T-helper 2 cell (primary cell): ENCODE measurements around the gene MMRN2.
A peak's percentile ranks its signal among the peaks of the same experiment; 100 is the strongest.
"Not testable (repeated sequence)": the region's sequence is repeated elsewhere in the genome, so short reads cannot be mapped to it uniquely, and the experiment has no call there.

Source experiments
- DNase-seq, 5 experiments: peaks; one replicate each; pipeline versions ENCODE4 v3.0.0 to v3.0.0-alpha.2; 2012 to 2022
- total RNA-seq, 2 donors: gene quantifications; one replicate each; lab custom pipeline; 2026; lab: John Stamatoyannopoulos, UW

MMRN2 gene, protein sequence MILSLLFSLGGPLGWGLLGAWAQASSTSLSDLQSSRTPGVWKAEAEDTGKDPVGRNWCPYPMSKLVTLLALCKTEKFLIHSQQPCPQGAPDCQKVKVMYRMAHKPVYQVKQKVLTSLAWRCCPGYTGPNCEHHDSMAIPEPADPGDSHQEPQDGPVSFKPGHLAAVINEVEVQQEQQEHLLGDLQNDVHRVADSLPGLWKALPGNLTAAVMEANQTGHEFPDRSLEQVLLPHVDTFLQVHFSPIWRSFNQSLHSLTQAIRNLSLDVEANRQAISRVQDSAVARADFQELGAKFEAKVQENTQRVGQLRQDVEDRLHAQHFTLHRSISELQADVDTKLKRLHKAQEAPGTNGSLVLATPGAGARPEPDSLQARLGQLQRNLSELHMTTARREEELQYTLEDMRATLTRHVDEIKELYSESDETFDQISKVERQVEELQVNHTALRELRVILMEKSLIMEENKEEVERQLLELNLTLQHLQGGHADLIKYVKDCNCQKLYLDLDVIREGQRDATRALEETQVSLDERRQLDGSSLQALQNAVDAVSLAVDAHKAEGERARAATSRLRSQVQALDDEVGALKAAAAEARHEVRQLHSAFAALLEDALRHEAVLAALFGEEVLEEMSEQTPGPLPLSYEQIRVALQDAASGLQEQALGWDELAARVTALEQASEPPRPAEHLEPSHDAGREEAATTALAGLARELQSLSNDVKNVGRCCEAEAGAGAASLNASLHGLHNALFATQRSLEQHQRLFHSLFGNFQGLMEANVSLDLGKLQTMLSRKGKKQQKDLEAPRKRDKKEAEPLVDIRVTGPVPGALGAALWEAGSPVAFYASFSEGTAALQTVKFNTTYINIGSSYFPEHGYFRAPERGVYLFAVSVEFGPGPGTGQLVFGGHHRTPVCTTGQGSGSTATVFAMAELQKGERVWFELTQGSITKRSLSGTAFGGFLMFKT
- 0 reads per million in 2 donors for total RNA-seq

DNA sequence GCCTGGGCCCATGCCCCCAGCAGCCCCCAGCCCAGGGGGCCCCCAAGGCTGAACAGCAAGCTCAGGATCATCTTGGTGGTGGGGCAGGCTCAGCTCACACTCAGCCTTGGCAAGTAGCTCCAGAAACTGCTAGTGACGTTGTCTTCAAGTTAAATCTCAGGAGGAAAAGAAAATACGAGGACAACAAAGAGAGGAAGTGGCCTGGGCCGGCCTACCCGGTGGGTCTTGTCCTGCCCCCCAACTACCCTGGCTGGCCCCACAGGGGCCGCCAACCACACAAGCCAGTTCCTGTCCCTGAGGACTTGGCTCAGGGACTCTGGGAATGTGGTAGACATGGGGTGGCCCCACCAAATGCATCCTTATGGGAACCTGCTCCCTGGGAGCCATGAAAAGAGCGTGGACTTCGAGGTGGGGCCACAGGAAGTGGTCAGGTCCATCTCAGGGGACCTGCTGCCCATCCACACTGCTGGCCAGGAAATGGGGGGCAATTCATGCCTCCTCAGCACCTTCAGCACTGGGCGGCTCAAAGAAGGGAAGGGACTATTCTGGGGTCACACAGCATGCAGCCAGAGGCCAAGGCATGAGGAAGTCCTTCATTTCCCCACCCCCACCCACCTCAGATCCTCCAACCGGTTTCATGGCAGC lies at the start of gene MMRN2:
MMRN2 (minus strand) TSS at position 145 of the 645 bp plus-strand sequence; CDS start at position 71, 74 bp downstream.
- DNase-seq = no peak

DNA sequence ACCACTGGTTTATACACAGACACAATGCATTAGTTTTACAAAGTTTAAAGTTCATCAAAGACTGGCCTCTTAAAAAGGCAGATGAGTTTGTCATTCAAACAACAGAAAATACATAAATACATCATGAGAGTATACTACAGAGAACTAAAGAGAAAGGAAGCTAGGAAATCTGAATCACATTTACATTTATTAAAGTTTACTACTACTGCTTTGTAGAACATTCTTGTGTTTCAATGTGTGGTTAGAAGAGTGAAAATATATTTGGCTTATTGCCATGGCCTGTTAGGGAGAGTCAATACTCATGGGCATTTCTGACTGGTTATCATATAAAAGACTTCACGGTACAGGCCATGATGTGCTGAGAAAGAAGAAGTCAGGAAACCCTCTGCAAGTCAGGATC lies 49.7 kb upstream of the MMRN2 start:
- DNase-seq = not testable (repeated sequence)

DNA sequence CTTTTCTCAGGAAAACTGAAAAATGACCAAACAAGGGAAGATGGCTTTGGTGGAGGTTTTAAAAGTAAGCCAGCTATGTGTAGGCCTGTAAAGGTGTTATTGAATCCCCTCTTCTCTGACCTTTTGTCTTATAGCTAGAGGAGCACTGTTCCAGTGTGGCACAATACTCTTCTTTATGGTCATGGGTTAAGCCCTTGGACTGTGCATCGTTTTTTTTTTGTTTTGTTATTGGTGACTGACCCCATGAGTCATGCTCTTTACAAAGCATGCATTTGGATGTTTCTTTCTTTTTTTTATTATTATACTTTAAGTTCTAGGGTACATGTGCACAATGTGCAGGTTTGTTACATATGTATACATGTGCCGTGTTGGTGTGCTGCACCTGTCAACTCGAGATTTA lies 43.1 kb upstream of the MMRN2 start:
- DNase-seq = no peak

DNA sequence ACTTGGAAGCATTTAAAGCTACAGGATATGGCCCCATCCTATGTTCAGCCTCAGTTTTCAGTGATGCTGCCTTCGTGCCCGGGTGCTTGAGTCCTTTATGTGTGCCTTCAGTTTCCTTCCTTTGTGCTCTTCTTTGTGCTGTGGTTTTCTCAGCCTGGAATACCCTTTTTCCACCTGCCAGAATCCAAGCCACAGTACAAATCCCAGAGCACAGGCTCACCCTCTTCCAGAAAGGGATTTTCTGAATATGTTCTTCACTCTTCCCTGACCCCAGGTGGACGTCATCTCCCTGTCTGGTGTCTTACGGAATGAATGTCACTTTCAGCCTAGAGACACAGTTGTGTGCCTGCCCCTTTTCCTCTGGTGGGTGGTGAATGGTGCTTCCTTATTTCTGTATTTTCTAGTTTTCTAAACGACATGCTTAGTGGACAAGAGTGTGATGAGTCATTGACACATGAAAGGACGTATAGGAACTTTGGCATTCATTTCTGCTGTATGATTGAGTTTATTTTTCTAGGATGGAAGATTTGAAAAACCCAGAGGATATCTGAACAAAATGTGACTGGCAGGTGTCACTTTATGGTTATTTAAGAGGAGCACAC lies 42.5 kb upstream of the MMRN2 start:
- not testable (repeated sequence) for DNase-seq

DNA sequence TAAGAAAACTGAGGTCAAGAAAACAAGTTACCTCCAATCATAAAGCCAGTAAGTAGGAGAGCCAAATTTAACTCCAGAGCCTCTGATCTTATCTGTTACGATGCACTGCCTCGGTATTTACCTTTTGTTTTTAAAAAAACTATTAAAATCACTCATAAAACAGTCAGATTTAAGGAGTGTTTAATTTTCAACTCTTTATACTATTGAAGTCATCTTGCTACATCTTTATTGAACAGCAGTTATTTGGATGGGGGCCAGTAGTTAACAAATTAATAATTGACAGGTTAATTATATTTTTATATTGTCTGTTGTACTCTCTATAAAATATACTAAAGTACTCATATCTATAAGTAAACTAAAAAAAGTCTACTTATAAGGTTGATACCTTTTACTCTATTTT lies 35.5 kb upstream of the MMRN2 start:
- no peak for DNase-seq

DNA sequence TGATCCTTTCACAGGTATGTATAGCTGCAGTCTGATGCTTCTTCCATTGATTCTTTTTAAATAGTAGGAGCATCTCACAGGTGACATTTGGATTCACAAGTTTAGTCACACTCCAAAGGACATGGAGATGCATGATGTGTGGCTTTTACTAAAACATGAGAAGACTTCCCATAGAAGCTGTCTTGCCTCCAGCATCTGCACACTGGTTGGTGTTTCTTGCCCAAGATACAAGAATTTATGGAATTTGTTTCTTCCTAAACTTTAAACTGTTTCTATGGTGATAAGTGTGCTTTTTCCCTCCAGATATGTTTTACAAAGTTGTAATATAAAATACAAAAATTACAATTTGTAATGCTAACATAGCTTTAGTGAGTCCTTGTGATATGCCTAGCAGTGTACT lies 35.0 kb upstream of the MMRN2 start:
- no peak for DNase-seq

DNA sequence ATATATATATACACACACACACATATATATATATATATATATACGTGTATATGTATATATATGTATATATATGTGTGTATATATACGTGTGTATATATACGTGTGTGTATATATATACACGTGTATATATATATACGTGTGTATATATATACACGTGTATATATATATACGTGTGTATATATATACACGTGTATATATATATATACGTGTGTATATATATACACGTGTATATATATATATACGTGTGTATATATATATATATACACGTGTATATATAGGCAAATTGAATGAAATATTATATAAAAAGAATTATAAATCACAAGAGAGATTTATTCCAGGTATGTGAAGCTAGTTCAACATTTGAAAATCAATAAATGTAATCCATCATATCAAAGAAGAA lies 33.9 kb upstream of the MMRN2 start:
- DNase-seq = not testable (repeated sequence)

DNA sequence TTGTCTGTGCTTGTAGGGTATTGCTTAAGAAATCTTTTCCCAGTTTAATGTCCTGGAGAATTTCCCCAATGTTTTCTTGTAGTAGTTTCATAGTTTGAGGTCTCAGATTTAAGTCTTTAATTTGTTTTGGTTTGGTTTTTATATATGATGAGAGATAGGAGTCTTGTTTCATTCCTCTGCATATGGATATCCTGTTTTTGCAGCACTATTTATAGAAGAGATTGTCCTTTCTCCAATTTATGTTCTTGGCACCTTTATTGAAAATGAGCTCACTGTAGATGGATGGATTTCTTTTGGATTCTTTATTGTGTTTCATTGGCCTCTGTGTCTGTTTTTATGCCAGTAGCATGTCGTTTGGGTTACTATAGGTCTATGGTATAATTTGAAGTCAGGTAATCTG lies 31.1 kb upstream of the MMRN2 start:
- no peak for DNase-seq

DNA sequence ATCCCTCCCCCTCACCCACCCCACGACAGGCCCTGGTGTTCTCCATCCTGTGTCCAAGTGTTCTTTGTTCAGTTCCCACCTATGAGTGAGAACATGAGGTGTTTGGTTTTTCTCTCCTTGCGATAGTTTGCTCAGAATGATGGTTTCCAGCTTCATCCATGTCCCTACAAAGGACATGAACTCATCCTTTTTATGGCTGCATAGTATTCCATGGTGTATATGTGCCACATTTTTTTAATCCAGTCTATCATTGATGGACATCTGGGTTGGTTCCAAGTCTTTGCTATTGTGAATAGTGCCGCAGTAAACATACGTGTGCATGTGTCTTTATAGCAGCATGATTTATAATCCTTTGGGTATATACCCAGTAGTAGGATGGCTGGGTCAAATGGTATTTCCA lies 27.1 kb upstream of the MMRN2 start:
- not testable (repeated sequence) for DNase-seq

DNA sequence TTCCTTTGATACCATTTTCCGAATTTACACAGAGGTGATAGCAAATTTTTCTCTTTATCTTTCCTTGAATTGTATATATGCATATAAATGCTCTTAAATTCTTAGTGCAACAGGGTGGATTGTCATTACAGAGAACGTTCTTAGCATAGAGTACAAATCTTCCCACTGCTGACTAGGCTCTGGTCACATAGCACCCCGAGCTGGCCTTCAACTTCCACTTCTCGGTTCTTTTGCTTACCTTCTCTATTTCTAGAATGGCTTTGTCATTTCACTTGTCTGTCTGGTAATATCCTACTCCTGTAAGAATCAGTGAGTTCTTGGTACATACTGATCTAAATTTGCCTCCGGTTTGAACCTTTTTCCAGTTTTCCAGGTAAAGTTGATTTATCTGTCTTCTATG lies 24.3 kb upstream of the MMRN2 start:
- no peak for DNase-seq

DNA sequence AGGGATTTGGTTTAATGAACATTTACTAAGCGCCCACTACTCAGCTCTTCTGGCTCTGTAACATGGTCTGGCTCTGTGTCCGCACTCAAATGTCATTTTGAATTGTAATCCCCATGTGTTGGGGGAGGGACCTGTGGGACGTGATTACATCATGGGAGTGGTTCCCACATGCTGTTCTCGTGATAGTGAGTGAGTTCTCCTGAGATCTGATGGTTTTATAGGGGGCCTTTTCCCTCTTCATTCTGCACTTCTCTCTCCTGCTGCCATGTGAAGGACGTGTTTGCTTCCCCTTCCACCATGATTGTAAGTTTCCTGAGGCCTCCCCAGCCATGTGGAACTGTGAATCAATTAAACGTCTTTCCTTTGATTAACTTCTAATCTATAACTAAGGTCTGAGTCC lies 23.6 kb upstream of the MMRN2 start:
- not testable (repeated sequence) for DNase-seq

DNA sequence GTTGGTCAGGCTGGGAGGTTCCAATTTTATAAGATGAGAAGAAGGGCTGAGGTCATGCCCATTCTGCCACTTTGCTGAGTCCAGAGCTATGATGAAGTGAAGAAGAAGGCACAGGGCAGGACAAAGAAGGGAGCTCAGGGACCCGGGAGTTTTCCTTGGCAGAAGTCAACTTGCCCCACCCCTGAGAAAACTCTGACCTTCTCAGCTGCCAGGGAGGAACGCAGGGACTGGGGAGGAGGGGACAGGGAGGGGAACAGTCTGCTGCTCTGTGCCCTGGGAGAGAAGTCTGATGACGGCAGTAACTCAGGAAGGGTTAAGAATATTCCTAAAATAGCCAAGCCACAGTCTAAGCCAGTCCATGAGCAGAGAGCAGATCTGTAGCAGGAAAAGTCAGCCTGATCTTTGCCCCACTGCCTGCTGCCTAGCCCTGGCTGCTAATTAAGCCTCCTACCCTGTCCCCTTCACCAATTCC lies 22.6 kb upstream of the MMRN2 start:
- no peak for DNase-seq

DNA sequence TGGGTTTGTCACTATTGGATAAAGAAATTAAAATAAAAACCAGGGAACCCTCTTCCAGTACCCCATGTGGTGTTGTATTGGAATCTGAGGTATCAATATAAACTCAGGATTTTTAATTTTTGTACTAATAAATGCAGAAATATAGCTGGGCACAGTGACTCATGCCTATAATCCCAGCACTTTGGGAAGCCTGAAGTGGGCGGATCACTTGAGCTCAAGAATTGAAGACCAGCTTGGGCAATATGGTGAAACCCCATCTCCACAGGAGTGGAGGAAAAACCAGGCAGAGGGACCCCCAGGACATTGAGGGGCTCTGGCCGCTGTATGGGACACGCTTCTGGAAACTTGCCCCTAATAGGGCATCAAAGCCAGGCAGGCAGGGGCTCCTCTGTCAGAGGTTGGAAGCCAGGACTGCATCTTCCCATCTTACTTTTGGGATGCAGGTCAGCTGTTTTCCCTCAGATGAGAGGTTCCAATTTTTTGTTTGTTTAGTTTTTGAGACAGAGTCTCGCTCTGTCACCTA lies 21.9 kb upstream of the MMRN2 start:
- DNase-seq = no peak

DNA sequence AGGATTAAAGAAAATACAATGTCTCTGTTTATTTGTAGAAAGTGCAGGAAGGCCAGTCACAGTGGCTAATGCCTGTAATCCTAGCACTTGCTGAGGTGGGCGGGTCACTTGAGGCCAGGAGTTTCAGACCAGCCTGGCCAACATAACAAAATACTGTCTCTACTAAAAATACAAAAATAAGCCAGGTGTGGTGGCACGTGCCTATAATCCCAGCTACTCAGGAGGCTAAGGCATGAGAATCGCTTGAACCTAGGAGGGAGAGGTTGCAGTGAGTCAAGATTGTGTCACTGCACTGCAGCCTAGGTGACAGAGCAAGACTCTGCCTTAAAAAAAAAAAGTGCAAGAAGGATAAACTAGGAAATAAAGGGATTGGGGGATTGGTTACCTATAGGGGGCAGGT lies 21.0 kb upstream of the MMRN2 start:
- DNase-seq = not testable (repeated sequence)

DNA sequence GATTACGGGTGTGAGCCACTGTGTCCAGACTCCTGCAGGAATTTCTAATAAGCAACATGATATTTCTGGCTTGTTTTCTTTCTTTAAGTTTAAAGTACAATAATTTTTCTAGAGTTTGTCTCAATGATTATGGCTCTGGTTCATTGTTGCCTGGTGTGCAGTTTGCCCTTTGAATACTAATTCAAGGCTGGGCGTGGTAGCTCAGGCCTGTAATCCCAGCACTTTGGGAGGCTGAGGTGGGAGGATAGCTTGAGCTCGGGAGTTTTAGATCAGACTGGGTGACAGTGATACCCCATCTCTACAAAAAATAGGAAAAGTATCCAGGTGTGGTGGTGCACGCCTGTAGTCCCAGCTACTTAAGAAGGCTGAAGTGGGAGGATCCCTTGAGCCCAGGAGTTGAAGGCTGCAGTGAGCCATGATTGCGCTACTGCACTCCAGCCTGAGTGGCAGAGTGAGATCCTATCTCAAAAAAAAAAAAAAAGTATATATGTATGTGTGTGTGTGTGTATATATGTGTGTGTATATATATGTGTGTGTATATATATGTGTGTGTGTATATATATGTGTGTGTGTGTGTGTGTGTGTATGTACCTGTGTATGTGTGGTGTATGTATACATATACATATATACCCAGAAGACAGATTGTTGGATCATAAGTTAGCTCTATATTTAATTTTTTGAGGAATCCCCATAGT lies 19.1 kb upstream of the MMRN2 start:
- DNase-seq = no peak

DNA sequence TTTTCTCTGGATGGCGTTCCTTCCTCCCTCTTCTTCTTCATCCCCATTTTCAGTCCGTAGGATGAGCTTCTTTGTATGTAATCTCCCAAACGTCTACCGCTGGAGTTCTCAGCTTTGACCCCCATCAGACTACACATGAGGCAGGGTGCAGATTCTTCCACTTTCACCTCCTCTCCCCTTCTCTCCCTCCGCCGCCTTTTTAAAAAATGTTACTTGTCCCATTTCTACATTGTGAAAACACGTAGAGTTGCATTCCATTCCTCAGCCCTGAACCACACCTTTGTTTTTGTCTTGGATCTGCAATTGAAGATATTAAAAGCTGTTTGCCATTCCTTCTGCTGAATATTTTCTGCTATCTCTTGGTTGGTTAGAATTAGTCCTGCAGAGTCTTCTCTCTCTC lies 17.1 kb upstream of the MMRN2 start:
- DNase-seq = no peak

DNA sequence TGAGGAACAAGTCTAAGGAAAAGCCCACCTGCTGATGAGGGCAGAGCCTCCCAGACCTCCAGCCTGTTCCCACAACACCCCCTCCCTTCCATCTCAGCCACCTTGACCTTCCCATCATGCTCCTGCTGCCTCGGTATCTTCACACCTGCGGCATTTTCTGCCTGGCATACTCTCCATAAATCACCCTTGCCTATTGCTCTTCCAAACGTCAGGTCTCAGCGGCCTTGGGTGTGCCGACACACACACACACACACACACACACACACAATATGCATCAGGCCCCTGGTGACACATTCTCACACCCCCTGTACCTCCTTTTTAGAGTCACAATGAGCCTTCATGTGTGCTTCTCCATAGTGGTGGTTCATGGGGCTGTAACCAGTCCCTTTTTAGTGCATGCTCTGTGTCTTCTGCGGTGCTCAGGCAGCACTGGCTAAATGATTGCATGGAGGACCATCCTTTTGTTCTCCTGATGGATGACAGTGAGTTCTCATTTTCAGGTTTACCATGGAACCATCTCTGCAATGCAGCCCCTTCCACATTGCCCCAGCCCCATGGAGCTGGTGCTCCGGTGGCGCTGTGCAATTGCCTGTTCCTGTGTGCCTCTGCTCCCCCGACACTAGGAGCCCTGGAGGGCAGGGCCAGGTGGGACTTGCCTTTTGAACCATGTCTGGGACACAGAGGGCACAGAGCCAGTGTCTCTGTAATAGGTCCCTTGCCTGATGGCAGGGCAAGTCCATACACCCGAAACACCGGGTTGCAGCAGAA lies 15.4 kb upstream of the MMRN2 start:
- no peak for DNase-seq

DNA sequence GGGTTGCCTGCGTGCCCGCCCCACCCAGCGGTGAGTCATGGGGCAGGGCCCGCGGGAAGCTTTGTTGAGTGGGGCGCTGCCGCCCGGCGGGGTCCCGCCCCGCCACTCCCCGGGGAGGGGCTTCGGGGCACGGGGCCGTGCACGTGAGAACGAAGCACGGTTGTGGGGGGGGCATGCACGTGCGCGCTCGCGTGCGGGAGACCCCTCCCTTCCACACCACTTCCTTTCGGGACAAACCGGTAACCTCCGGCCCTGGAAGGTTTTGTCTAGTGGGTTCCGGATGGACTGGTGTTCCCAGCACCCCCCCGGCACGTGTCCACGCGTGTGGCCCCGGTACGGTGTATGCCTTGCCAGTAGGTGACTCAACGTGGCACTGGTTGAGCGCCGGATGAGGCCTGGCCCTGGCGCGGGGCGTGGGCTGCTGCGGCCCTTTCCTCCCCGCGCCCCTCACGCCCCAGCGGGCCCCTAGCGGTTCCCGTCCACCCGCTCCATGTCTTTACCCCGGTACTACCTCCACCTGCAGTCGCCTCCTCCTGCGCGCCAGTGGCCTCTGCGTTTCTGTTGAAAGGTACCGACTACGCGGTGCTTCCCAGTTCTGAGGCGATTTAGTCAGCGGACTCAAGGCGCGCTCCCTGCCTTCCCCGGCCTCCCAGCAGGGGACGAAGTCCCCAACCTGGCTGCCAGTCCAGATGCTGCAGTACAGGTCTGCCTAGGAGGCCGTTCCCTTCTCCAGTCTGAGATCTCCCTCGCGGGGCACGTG lies 14.0 kb upstream of the MMRN2 start:
- peak; percentile 78 to 89 (median 88) for DNase-seq

DNA sequence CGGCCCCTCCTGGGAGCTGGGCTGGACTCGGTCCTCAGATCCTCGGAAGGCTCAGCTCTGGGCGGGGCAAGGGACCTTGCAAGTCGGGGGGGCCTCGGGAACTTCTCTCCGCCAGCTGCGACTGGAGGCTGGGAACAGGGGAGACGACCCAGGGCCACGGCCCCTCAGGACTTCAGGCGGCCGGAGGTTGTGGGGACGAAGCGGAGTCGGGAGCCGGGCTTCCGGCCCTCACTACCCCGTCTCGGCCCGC lies 13.5 kb upstream of the MMRN2 start:
- no peak for DNase-seq
